Neural cell (in vitro differentiated cells): ENCODE data around the gene ACP7. TPM values are rescaled to one million over a fixed set of nuclear protein-coding genes. Genes with fewer than 3 reads are reported as not detected.

ENCODE experiments used
- H2AFZ ChIP-seq: fragments of 200-600, 300-800 bp; sonication (generic), shearing (Covaris generic); 2 replicates; pipeline ENCODE4 v1.6.0; 2014; ENCODE audit warnings: low read depth, mild to moderate bottlenecking, antibody characterized with exemption, low read length, moderate library complexity
- H3F3A ChIP-seq: fragments of 200-600 bp; shearing (Covaris generic); 2 replicates; pipeline ENCODE4 v1.6.1; 2016; ENCODE audit warnings: mild to moderate bottlenecking, moderate library complexity, mixed read lengths, antibody characterized with exemption, low read length; ENCODE audit not compliant: insufficient read depth, poor library complexity, severe bottlenecking
- H3K27ac ChIP-seq: fragments of 200-600, 300-800 bp; sonication (generic), shearing (Covaris generic); 2 replicates; pipeline ENCODE4 v1.5.1; 2014; ENCODE audit warnings: mild to moderate bottlenecking, low read length, moderate library complexity
- H3K27me3 ChIP-seq: fragments of 300-800, 200-600 bp; sonication (generic), shearing (Covaris generic); 2 replicates; pipeline ENCODE4 v1.6.0; 2014; ENCODE audit warnings: mild to moderate bottlenecking, low read depth, low read length, moderate library complexity; ENCODE audit not compliant: insufficient read depth
- H3K36me3 ChIP-seq: fragments of 300-800, 200-600 bp; sonication (generic), shearing (Covaris generic); 2 replicates; pipeline ENCODE4 v1.5.1; 2014; ENCODE audit warnings: mild to moderate bottlenecking, antibody characterized with exemption, low read length, moderate library complexity; ENCODE audit not compliant: insufficient read depth
- H3K4me2 ChIP-seq: fragments of 300-800, 200-600 bp; sonication (generic), shearing (Covaris generic); 2 replicates; pipeline ENCODE4 v1.6.0; 2014; ENCODE audit warnings: mild to moderate bottlenecking, low read length
- H3K4me3 ChIP-seq: fragments of 300-800, 200-600 bp; sonication (generic), shearing (Covaris generic); 2 replicates; pipeline ENCODE4 v1.5.1; 2014; ENCODE audit warnings: mild to moderate bottlenecking, low read length, moderate library complexity
- H3K79me2 ChIP-seq: fragments of 200-600 bp; shearing (Covaris generic); replicated peaks from 2 replicates; pipeline ENCODE4 v1.6.0; 2014; ENCODE audit warnings: mild to moderate bottlenecking, low read length, moderate library complexity; ENCODE audit not compliant: insufficient read depth
- H3K9ac ChIP-seq: fragments of 300-800, 200-600 bp; sonication (generic), shearing (Covaris generic); 2 replicates; pipeline ENCODE4 v1.6.1; 2016; ENCODE audit warnings: mild to moderate bottlenecking, low read length, mixed read lengths
- H3K9me2 ChIP-seq: fragments of 200-600 bp; shearing (Covaris generic); 2 replicates; pipeline ENCODE4 v1.6.1; 2016; ENCODE audit warnings: mild to moderate bottlenecking, low read length, mixed read lengths; ENCODE audit not compliant: insufficient read depth
- H3K9me3 ChIP-seq: fragments of 200-600, 300-800 bp; sonication (generic), shearing (Covaris generic); 2 replicates; pipeline ENCODE4 v1.6.1; 2016; ENCODE audit warnings: mild to moderate bottlenecking, mixed run types, low read length, moderate library complexity, mixed read lengths
- H4K20me1 ChIP-seq: fragments of 200-600 bp; shearing (Covaris generic); 2 replicates; pipeline ENCODE4 v1.6.1; 2016; ENCODE audit warnings: mild to moderate bottlenecking, mixed run types; ENCODE audit not compliant: insufficient read depth
- CTCF ChIP-seq: fragments of 450-650 bp; IDR thresholded peaks from 2 replicates; pipeline ENCODE4 v1.5.1; 2014; ENCODE audit warnings: antibody characterized with exemption, mild to moderate bottlenecking, moderate library complexity; ENCODE audit not compliant: poor library complexity, severe bottlenecking
- EP300 ChIP-seq: fragments of 450-650 bp; conservative IDR thresholded peaks from 2 replicates; pipeline ENCODE4 v1.6.1; 2014; ENCODE audit warnings: antibody characterized with exemption, mild to moderate bottlenecking, moderate library complexity; ENCODE audit not compliant: poor library complexity, severe bottlenecking
- EZH2 ChIP-seq: fragments of 200-600, 300-800 bp; shearing (Covaris generic), sonication (generic); IDR thresholded peaks from 2 replicates; pipeline ENCODE4 v1.6.1; 2014; ENCODE audit warnings: antibody characterized with exemption, low read length, borderline replicate concordance, mild to moderate bottlenecking; ENCODE audit not compliant: insufficient read depth, poor library complexity, severe bottlenecking
- MXI1 ChIP-seq: fragments of 450-650 bp; conservative IDR thresholded peaks from 2 replicates; pipeline ENCODE4 v1.6.1; 2014; ENCODE audit warnings: antibody characterized with exemption, mild to moderate bottlenecking; ENCODE audit not compliant: poor library complexity, severe bottlenecking
- POLR2AphosphoS5 ChIP-seq: IDR thresholded peaks from 2 replicates; pipeline ENCODE4 v1.6.1; 2012
- RAD21 ChIP-seq: fragments of 450-650 bp; conservative IDR thresholded peaks from 2 replicates; pipeline ENCODE4 v1.6.1; 2014; ENCODE audit warnings: antibody characterized with exemption, mild to moderate bottlenecking, moderate library complexity
- REST ChIP-seq: IDR thresholded peaks from 2 replicates; pipeline ENCODE4 v1.6.1; 2012; ENCODE audit warnings: borderline replicate concordance
- SMC3 ChIP-seq: fragments of 450-650 bp; conservative IDR thresholded peaks from 2 replicates; pipeline ENCODE4 v1.6.1; 2014; ENCODE audit warnings: antibody characterized with exemption, mild to moderate bottlenecking, moderate library complexity; ENCODE audit not compliant: poor library complexity
- TAF1 ChIP-seq: IDR thresholded peaks from 2 replicates; pipeline ENCODE4 v1.6.1; 2012; ENCODE audit warnings: low read depth
- polyA plus RNA-seq: library from polyadenylated mRNA; depleted of rRNA; stranded (reverse); fragments of >200 nt; gene quantifications from 2 replicates; pipeline ENCODE4 v1.2.3, GENCODE V29; 2014

The ACP7 gene
- polyA plus RNA-seq, 1 donor from 2014 or later = not detected

GRCh38 chr19:39080431-39080830 is 3.7 kb upstream of the ACP7 start:
- Histone ChIP-seq H3K4me2 (no peak overlapping the region), H3K4me3 (no peak overlapping the region), H3F3A (no peaks in the 10 kb centered on the region), H2AFZ (no peak overlapping the region), H3K79me2 (no peaks in the 10 kb centered on the region), H3K27me3 (peaks cover 32% of the 10 kb centered on the region), H3K27ac (no peak overlapping the region), H4K20me1 (no peaks in the 10 kb centered on the region), H3K9me3 (no peaks in the 10 kb centered on the region), H3K36me3 (no peaks in the 10 kb centered on the region), H3K9ac (no peak overlapping the region), H3K9me2 (no peaks in the 10 kb centered on the region)
- TF ChIP-seq TAF1 (no peak), SMC3 (no peak), RAD21 (no peak), POLR2AphosphoS5 (no peak), CTCF (no peak), EZH2 (no peak), MXI1 (no peak), REST (no peak), EP300 (no peak)

- H3K4me2 ChIP-seq = no peak overlapping the region
- no peaks in the 10 kb centered on the region for H3K79me2 ChIP-seq
- H3K27ac ChIP-seq = no peak overlapping the region
- H2AFZ ChIP-seq = no peak overlapping the region
- no peaks in the 10 kb centered on the region for H3F3A ChIP-seq
- no peak overlapping the region for H3K9ac ChIP-seq
- peaks cover 38% of the 10 kb centered on the region for H3K27me3 ChIP-seq
- no peaks in the 10 kb centered on the region for H3K9me2 ChIP-seq
- no peak overlapping the region for H3K4me3 ChIP-seq
- H4K20me1 ChIP-seq = no peaks in the 10 kb centered on the region
- TF ChIP-seq MXI1 = no peak
- TF ChIP-seq EZH2 = no peak
- no peak for TF ChIP-seq TAF1
- no peak for TF ChIP-seq POLR2AphosphoS5
- no peak for TF ChIP-seq REST
- no peak for TF ChIP-seq RAD21
- no peak for TF ChIP-seq EP300
- no peak for TF ChIP-seq CTCF
- TF ChIP-seq SMC3 = no peak
- H3K36me3 ChIP-seq = no peaks in the 10 kb centered on the region
- no peaks in the 10 kb centered on the region for H3K9me3 ChIP-seq
These were observed 2.0 kb upstream of the ACP7 start for GRCh38 chr19:39082167-39082566.
